GM12873 (cell line): ENCODE data around the gene ERVH48-1.

ENCODE experiments used
- CTCF ChIP-seq: IDR thresholded peaks from 2 replicates; pipeline ENCODE4 v1.5.1; 2012; ENCODE audit warnings: low read depth, mild to moderate bottlenecking, moderate library complexity, low read length, control low read depth; ENCODE audit not compliant: insufficient read depth; ENCODE audit errors: missing control alignments

Gene ERVH48-1

GRCh38 chr21:42939582-42940413, 14.4 kb upstream of the ERVH48-1 start:
- no peak for TF ChIP-seq CTCF

GRCh38 chr21:42937960-42938605, 12.7 kb upstream of the ERVH48-1 start:
- TF ChIP-seq CTCF = no peak

GRCh38 chr21:42931560-42932235, 6.3 kb upstream of the ERVH48-1 start:
- no peak for TF ChIP-seq CTCF

- no peak for TF ChIP-seq CTCF
These were observed 4.5 kb upstream of the ERVH48-1 start for GRCh38 chr21:42929969-42930368.

- TF ChIP-seq CTCF = no peak
These were observed 1.0 kb downstream of the ERVH48-1 start for GRCh38 chr21:42924433-42924751.

- TF ChIP-seq CTCF = peak; percentile 78
These were observed 1.6 kb downstream of the ERVH48-1 start for GRCh38 chr21:42923553-42924432.
